ENCODE measurements around the gene ZNF782.
"Not testable (repeated sequence)": the region's sequence is repeated elsewhere in the genome, so short reads cannot be mapped to it uniquely, and the experiment has no call there.

ZNF782 gene

DNA sequence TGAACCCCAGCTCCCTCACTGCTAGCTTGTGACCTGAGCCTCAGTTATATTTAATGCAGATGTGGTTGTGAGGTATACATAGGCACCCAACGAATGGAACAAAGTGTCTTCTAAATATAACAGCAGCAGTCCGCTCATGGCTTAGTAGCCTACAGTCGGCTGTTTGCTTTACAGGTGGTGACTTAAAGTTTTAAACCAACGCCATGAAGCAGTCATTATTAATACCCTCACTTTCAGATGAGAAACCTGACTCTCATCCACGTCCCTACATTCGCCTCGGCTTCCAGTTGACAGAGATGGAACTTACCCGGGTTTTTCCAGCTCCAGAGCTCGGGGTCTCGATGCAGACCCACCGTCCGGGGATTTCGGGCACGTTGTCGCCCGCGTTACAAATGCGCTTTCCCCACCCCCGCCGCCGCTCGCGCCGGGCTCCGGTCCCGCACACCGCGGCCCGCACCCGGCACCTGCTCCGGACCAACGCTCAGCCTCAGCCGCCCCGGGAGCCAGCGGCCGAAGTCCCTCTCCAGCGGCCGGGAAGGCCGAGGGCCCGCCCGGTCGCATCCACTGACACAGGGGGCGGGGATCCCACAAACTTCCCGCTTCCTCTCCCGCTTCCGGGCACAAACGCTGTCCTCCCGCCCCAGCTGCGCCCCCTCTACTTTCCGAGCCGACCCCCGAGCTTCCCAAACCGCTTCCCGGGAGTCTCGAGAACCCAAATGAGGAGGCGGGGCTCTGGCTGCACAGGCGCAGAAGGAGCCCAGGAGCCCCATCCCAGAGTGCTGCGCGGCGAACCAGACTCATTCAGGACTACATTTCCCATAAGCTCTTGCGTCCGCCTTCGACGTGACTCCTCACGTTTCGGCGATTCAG is at the start of gene ZNF782:
Gene ZNF782 (minus strand): TSS at position 734 of the 870 bp plus-strand sequence. CDS start 2,553 bp downstream, outside the sequence.
- DNase-seq (ENCODE audit: low read depth in 4 of 4, low spot score in 1 of 4): peak; percentile 65 to 80 (median 74)

DNA sequence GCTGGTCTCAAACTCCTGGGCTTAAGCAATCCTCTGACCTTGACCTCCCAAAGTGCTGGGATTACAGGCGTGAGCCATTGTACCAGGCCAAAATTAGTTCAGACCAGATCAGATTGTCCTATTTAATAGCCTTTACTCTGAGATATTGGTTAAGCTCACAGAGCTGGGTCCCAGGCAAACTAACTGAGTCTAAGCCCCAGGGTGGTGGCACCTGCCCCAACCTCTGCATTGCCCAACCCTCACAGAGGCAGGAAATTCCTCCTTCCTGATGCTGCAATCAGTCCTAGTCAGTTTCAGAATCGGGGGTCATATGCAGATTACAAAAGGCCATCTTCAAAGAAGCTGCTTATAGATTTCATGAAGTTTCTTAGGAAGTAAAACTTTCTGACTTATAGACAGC is 45.7 kb upstream of the ZNF782 start:
- DNase-seq (ENCODE audit: low read depth in 4 of 4, low spot score in 1 of 4): not testable (repeated sequence)

DNA sequence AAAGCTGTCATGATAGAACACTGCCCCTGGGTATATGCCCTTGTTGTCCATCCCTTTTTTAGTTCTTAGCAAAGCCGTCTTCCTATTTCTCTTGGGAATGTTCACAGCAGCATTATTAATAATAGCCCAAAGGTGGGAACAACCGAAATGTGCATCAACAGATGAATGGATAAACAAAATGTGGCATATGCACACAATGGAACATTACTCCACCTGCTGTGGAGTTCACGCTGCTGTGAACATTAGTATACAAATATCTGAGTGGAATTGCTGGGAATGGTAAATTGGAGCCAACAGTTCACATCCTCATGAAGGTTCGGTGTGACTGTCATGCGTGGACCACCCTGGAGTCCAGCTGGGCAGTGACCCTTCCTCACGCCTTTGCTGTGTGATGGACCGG is 37.8 kb upstream of the ZNF782 start:
- DNase-seq (ENCODE audit: low read depth in 4 of 4, low spot score in 1 of 4): no peak

DNA sequence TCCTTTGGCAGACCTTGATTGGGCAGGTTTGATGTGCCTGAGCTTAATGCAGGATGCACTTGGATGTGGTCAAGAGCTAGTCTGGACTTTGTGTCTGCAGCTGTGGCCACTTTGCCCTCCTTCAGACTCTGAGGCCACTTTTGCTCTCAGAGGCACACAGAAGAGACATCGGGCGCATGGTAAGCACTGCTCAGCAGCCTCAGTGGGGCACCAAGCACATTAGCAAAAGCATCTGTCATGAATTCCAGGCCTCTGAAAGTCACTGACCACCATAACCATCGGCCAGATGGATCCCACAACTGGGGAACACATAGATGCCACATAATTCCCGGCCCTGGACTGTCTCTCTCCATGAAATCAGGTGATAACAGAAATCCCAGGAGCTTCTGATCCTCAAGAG is 34.3 kb upstream of the ZNF782 start:
- DNase-seq (ENCODE audit: low read depth in 4 of 4, low spot score in 1 of 4): no peak

DNA sequence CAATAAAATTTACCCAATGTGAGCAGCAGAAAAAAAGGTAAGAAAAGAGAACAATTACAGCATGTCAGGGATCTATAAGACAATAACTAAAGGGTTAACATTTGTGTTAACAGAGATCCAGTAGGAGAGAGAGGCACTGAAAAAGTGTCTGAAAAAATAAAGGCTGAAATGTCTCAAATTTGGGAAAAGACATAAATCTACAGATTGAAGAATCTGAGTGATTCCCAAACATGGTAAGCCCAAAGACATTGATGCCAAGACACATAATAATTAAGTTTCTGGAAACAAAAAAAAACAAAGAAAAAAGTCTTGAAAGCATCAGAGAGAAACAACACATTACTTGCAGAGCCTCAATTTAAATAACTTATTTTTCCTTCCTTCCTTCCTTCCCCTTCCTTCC is 31.1 kb upstream of the ZNF782 start:
- no peak for DNase-seq (ENCODE audit: low read depth in 4 of 4, low spot score in 1 of 4)

DNA sequence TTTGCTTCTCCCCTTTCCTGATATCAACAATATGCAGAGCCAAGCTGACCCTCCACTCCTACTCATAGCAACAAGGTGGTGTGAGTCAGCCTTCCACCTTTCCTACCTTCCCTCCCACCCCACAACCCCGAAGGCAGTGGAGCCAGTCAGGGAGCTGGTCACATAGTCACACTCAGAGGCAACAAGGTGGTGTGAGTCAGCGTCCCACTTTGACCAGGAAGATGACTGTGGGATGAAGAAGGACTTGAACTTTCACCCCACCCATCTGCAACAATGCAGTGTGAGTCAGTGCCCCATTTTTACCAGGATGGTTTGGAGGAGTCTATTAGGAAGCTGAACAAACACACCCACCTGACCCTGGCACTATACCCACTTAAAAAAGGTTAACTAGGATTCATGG is 30.1 kb upstream of the ZNF782 start:
- no peak for DNase-seq (ENCODE audit: low read depth in 4 of 4, low spot score in 1 of 4)

DNA sequence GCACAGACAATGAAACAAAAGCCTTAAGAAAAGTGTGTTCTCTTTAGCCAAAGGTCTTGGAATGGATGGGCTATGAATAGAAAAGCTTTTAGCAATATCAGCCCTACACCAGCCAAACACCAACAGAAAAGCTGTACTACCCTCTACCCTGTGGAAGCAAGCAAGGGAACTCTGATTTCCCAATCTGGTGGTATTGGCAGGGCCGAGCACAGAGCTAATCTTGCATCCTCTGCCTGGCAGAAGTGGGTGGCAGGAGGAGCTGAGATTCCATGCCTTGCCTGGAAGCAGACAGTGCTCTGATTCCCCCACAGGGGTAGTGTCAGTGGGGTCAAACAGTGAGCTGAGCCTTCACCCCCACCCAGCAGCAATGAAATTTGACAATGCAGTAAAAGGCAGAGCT is 29.6 kb upstream of the ZNF782 start:
- DNase-seq (ENCODE audit: low read depth in 4 of 4, low spot score in 1 of 4): no peak

DNA sequence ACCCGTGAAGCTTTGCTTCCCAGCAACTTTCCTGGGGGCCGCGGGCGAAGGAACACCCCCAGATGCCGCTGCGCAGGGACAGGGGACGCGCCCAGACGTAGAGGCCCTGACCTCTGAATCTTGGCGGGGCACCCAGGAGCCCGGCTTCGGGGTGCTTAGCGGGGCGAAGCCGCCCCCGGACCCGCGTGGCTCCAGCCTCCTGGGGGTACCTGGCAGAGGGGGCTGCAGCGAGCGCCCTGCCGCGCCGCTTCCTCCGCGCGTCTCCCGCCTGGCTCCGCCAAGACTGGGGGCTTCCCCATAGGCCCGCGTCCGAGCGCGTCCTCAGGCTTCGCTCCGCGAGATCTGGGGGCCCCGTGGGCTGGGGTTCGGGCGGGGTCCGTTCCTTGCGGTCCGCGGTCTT is 23.0 kb upstream of the ZNF782 start:
- DNase-seq (ENCODE audit: low read depth in 4 of 4, low spot score in 1 of 4): no peak

DNA sequence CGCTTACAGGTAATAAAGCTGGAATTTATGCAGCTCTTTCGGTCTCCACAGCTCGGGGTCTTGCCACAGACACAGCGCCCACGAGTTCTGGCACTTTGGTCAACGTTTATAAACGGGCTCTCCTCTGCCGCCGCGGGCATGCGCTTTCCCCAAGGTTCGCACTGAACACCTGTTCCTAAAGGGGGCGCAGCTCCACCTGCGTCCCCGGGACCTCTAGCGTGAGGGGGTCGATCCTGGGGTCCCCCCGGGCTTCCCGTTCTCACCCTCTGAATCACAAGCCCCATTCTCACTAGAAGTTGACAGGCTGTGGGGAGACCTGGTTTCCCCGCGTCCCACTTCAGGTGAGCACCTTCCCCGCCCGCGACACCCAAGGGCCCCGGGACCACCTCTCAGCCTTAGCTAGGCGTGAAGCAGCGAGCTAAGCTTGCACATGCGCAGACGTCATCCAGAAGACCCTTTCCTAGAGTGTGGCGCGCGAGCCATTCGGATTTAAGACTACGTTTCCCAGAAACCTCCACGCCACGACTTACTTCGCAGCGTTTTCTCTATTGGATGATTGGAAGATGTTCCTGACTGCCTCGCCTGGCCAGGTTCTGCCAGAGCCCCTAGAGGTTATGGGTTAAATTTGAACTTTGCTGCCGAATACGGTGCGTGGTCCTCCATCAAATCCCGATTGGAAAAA is 21.3 kb upstream of the ZNF782 start:
- peak in 2 of 4 experiments; percentile 20 to 39 for DNase-seq (ENCODE audit: low read depth in 4 of 4, low spot score in 1 of 4)

DNA sequence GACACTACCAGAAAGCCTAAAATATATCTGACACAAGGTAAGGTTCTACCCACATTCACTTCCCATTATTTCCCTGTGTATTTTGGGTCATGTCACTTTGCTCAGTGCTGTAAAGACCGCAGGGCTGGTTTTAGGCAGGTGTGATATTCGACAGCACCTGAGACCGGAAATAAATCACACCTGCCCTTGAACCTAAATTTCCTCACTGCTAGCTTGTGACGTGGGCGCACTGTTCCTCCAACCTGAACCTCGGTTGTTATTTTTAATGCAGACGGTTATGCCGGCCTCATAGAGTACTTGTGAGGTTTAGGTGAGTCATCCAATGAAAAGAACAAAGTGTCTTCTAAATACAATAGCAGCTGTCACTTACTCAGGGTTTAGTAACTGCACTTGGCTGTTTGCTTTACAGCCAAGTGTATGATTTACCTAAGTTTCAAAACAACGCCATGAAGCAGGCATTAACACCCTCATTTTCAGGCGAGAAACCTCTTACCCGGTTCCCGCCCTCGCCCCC is 20.7 kb upstream of the ZNF782 start:
- no peak for DNase-seq (ENCODE audit: low read depth in 4 of 4, low spot score in 1 of 4)

DNA sequence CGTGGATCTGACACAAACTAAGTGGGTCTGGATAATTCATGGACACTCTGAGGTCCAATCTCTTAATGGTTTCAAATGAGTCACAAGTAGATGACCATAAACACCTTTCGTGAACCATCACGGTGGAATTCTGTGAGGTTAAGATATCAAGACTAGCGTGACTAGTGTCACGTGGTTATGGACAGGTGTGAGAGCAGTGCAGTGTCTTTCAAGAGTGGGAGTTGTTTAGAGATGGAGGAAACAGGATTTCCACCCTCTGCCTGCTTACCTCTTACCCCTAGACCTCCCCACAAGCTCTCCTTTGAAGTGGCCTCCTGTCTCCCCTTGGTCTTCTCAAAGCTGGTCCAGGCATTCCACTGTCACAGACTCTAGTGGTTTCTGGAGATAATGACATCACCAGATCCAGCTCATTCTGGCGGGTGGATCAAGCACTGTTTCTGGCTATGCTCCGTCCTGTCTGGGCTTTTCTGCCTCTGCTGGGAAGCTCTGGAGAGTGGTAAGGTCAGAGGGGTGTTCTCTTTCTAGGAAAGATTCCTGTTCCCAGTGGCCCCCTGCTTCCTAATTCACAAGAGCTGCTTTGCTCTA is 20.0 kb upstream of the ZNF782 start:
- no peak for DNase-seq (ENCODE audit: low read depth in 4 of 4, low spot score in 1 of 4)

DNA sequence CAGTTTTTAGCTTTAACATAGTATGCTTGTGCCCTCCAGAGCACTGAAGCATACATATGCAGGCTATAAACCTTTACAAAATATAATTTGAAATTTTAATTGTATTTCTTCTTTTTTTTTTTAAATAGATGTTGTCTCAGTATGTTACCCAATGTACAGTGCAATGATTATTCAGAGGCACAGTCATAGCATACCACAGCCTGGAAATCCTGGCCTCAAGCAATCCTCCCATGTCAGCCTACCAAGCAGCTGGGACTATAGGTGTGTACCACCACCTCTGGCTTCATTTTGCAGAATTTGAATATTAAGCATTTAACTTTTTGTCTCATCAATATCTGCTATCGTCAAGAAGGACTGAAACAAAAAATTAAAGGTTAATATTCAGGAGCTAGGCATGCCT is 16.9 kb upstream of the ZNF782 start:
- DNase-seq (ENCODE audit: low read depth in 4 of 4, low spot score in 1 of 4): no peak

DNA sequence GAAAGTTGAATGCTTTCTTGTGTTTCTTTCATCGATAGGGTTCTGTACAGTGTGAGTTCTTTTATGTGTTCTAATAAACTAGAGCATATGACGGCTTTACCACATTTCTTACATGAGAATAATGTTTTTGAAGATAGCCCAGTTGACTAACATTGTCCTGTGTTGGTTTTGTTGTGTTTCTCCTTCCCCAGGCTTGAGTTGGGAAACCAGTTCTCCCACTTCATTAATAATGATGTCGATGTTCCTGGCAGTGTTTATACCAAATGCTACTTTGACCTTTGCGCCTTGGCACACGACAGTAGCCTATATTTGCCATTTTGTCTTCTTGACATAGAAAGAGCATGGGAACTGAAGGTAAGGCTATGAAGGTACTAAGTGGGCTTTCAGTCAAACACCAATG is 14.4 kb upstream of the ZNF782 start:
- DNase-seq (ENCODE audit: low read depth in 4 of 4, low spot score in 1 of 4): no peak

DNA sequence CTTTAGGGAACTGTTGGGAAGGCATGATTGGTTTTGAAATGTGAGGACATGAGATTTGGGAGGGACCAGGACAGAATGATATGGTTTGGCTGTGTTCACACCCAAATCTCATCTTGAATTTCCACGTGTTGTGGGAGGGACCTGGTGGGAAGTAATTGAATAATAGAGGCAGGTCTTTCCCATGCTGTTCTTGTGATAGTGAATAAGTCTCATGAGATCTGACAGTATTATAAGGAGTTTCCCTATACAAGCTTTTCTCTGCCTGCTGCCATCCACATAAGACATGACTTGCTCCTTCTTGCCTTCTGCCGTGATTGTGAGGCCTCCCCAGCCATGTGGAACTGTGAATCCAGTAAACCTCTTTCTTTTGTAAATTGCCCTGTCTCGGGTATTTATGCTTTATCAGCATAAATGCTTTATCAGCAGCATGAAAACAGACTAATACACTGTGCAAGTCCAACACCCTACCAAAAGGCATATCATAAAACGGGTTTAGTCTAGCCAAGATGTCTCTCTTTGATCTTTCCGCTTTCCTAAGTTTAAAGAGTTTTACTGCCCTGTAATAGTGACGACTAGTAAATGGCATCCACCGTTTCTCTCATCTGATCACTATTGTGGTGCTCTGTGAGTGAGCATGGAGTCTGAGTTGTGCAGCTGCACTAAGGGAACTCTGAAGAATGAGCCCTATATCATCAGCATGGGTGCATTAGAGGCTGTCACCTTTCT is 12.9 kb upstream of the ZNF782 start:
- no peak for DNase-seq (ENCODE audit: low read depth in 4 of 4, low spot score in 1 of 4)

DNA sequence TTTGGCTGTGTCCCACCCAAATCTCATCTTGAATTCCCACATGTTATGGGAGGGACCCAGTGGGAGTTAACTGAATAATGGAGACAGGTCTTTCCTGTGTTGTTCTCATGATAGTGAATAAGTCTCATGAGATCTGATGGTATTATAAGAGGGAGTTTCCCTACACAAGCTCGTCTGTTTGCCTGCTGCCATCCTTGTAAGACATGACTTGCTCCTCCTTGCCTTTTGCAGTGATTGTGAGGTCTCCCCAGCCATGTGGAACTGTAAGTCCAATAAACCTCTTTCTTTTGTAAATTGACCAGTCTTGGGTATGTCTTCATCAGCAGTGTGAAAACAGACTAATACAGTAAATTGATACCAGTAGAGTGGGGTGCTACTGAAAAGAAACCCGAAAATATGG is 10.9 kb upstream of the ZNF782 start:
- not testable (repeated sequence) for DNase-seq (ENCODE audit: low read depth in 4 of 4, low spot score in 1 of 4)

DNA sequence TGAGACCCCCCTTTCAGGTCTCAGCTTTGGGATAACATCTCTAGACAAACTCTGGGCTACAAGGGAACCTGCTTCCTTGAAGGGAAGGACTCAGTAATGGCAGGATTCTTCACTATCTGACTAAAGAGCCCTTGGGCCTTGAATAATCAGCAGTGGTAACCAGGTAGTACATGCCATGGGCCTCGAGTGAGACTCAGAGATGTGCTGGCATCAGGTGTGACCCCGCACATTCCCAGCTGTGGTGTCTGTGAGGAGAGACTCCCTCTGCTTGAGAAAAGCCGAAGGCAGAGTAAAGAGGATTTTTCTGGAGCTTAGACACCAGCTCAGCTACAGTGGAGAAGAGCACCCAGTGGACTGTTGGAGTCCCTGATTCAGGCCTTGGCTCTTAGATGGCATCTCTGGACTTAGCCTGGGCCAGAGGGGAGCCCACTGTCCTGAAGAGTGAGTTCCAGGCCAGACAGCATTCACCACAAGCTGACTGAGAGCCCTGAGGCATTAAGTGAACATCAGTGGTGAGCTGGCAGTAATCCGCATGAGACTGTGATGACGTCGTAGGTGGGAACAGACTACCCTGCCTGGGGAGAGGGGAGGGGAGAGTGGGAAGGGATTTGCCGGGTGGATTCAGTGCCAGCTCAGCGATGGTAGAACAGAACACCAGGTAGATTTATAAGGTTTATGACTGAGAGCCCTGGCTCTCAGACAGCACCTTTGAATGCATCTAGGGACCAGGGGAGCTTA is 5.3 kb upstream of the ZNF782 start:
- DNase-seq (ENCODE audit: low read depth in 4 of 4, low spot score in 1 of 4): no peak

DNA sequence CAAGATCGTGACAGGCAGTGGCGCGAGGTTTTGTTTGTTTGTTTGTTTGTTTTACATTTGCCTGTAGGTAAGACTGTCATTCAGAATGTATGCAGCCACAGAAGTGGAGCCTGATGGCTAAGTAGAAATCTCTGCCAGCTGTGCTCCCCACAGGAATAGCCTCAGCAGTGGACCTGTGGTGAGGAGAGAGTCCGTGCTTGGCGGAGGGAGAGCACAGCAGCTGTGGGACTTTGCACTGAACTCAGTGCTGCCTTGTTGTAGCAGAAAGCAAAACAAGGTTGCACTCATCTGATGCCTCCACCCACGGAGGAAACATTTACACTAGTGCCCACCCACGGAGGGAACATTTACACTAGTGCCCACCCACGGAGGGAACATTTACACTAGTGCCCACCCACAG is 4.4 kb upstream of the ZNF782 start:
- DNase-seq (ENCODE audit: low read depth in 4 of 4, low spot score in 1 of 4): no peak

DNA sequence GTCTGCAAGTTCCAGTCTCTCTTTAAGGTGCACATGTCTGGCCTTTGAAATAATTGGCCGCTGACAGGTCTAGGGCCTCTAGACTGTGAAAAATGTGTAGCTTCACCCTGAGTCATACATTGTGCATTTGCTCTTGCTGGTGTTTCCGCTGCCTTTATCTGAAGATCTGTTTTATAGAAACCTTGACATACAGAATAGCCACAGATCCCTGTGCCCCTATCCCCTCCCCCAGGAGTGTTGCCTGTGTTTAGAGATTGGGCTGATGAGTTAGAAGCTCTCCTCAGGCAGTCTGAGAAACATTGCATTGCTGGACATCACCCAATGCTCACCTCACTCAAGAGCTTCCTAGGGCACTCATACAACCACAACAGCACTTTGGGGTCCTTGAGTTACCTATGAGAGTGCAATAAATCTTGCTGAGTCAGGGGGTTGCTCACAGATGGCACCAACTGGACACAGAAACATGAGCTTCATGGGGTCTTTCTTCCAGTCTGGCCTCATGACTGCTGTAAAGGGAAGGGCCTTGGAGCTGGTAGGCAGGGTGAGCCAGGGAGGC is 3.8 kb upstream of the ZNF782 start:
- no peak for DNase-seq (ENCODE audit: low read depth in 4 of 4, low spot score in 1 of 4)

DNA sequence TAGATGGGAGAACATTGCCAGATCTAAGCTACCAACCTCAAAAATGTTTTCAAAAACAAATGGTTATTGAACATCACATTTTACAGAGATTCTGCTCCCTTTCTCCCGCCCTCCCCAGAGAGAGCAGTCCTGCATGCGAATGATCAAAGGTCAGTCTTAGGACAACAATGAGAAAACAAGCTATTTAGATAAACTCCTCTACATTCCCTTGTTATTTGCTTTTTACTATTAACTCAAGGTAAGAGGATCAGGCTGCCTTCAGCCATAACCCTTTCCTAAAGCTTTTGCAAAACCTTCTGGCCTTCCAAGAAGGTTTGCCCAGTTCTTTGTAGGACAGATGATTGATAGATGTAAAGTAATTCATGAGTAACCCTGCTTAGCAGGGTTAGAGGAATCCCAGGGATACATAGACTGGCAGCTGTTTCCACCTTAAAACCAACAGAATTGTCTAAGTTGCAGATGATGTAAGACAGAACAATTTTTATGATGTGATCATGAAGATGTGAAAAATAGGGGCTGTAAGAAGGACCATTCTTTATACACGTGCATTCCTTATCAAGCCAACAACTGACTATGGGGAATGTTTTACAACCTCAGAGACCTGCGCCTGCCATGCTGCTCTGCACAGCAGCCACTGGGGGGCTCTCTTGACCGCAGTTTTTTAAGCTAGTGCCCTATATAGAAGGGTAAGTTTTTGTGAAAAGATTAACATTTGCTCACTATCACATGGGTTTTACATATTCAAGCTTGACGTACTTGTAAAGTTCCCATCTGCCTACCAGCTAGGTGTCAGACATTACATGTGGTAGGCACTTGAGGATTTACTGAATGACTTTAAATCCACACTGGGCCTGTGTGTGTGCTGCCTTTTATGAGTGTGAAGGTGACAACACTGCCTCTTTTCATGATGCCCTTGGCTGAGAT is 2.3 kb upstream of the ZNF782 start:
- peak; percentile 43 to 61 (median 50) for DNase-seq (ENCODE audit: low read depth in 4 of 4, low spot score in 1 of 4)

Measured in stimulated activated CD4-positive, alpha-beta T cell treated with anti-CD3 and anti-CD28 coated beads, Interleukin-1b, Interleukin-23, amount 100 ng/mL, for 24 hours (primary cell).